Endothelial cell of umbilical vein (primary cell): ENCODE measurements around the gene CNOT9. TPM values are rescaled to one million over a fixed set of nuclear protein-coding genes. Genes with fewer than 3 reads are reported as not detected.
A peak's percentile ranks its signal among the peaks of the same experiment; 100 is the strongest.

Source experiments
- BruUV-seq: library from RNA; stranded (reverse); fragments of 400-500 nt; replicated peaks from 2 replicates; lab custom pipeline; 2021; lab: Mats Ljungman, UMichigan
- CTCF ChIA-PET: fragments of 300-600, 350-600 bp; sonication (Branson Sonifier 250); formaldehyde crosslinking; loops from one replicate; lab custom pipeline; 2021; ENCODE audit warnings: antibody characterized with exemption, inconsistent platforms; lab: Charles Lee
- POLR2A ChIA-PET: fragments of 300-600, 350-600 bp; sonication (Branson Sonifier 250); formaldehyde crosslinking; loops from one replicate; lab custom pipeline; 2021; ENCODE audit warnings: antibody characterized with exemption, inconsistent platforms; lab: Charles Lee
- DNase-seq: peaks from one replicate; pipeline ENCODE4 v3.0.0-alpha.2; 2011; ENCODE audit warnings: low read depth, low spot score
- FAIRE-seq: peaks from 2 replicates; lab custom pipeline; 2011; peaks lifted over from hg19 to GRCh38; lab: Jason Lieb, UNC
- H2AFZ ChIP-seq: 2 replicates; pipeline ENCODE4 v1.6.0; 2012; ENCODE audit warnings: low read depth, low read length, control low read depth, inconsistent platforms
- H3K27ac ChIP-seq: 2 replicates; pipeline ENCODE4 v1.5.1; 2011; ENCODE audit warnings: low read depth, mild to moderate bottlenecking, control low read depth, low read length, moderate library complexity; ENCODE audit not compliant: insufficient read depth
- H3K27me3 ChIP-seq, 2 experiments: 2 replicates each; pipeline versions ENCODE4 v1.6.0 to v1.6.1; 2011; ENCODE audit warnings: low read length in 2 of 2, mixed read lengths in 1 of 2; ENCODE audit not compliant: control insufficient read depth in 2 of 2, insufficient read depth in 2 of 2
- H3K36me3 ChIP-seq, 2 experiments: 2 replicates in 1 of 2; 3 replicates in 1 of 2; pipeline ENCODE4 v1.5.1; 2011; ENCODE audit warnings: low read length in 2 of 2, mild to moderate bottlenecking in 1 of 2, moderate library complexity in 1 of 2; ENCODE audit not compliant: control insufficient read depth in 2 of 2, insufficient read depth in 2 of 2; ENCODE audit errors: extremely low read depth in 1 of 2
- H3K4me1 ChIP-seq: 3 replicates; pipeline ENCODE4 v1.5.1; 2011; ENCODE audit warnings: mild to moderate bottlenecking, low read length; ENCODE audit not compliant: control insufficient read depth, insufficient read depth; ENCODE audit errors: extremely low read depth
- H3K4me2 ChIP-seq: 2 replicates; pipeline ENCODE4 v1.6.1; 2011; ENCODE audit warnings: low read length, control low read depth, mixed read lengths; ENCODE audit not compliant: insufficient read depth
- H3K4me3 ChIP-seq, 3 experiments: fragments of 200-600 bp in 1 of 3; sonication (generic), shearing (Covaris generic) in 1 of 3; replicated peaks in 1 of 3; 2 replicates each; pipeline ENCODE4 v1.5.1; 2011 to 2016; ENCODE audit warnings: control low read depth in 3 of 3, low read length in 3 of 3, mild to moderate bottlenecking in 2 of 3, inconsistent platforms in 1 of 3, low read depth in 1 of 3, moderate library complexity in 1 of 3; ENCODE audit not compliant: insufficient read depth in 1 of 3
- H3K79me2 ChIP-seq: 2 replicates; pipeline ENCODE4 v1.6.0; 2012; ENCODE audit warnings: low read length, inconsistent platforms; ENCODE audit not compliant: control insufficient read depth, insufficient read depth
- H3K9ac ChIP-seq: replicated peaks from 2 replicates; pipeline ENCODE3; 2011; ENCODE audit warnings: low read length, control low read depth; ENCODE audit not compliant: insufficient read depth; ENCODE audit errors: extremely low read depth
- H3K9me1 ChIP-seq: replicated peaks from 3 replicates; pipeline ENCODE4 v1.6.0; 2011; ENCODE audit warnings: mild to moderate bottlenecking, low read length; ENCODE audit not compliant: control insufficient read depth, insufficient read depth; ENCODE audit errors: extremely low read depth
- H3K9me3 ChIP-seq: replicated peaks from 2 replicates; pipeline ENCODE4 v1.5.1; 2012; ENCODE audit warnings: low read length, inconsistent platforms; ENCODE audit not compliant: control insufficient read depth, insufficient read depth
- H4K20me1 ChIP-seq: replicated peaks from 2 replicates; pipeline ENCODE3; 2011; ENCODE audit warnings: mild to moderate bottlenecking, low read length; ENCODE audit not compliant: control insufficient read depth, insufficient read depth; ENCODE audit errors: extremely low read depth
- EZH2 ChIP-seq: IDR thresholded peaks from 2 replicates; pipeline ENCODE4 v1.6.1; 2012; ENCODE audit warnings: borderline replicate concordance, low read depth, mild to moderate bottlenecking, moderate library complexity, low read length, inconsistent platforms; ENCODE audit not compliant: severe bottlenecking
- FOS ChIP-seq: IDR thresholded peaks from 2 replicates; pipeline ENCODE4 v1.6.1; 2011; ENCODE audit warnings: mild to moderate bottlenecking, low read length, moderate library complexity, borderline replicate concordance; ENCODE audit not compliant: insufficient read depth
- GATA2 ChIP-seq: IDR thresholded peaks from 2 replicates; pipeline ENCODE4 v1.7.0; 2011; ENCODE audit warnings: low read depth, mild to moderate bottlenecking, moderate library complexity, mixed read lengths, low read length; ENCODE audit not compliant: insufficient read length, insufficient read depth
- JUN ChIP-seq: IDR thresholded peaks from 2 replicates; pipeline ENCODE4 v1.6.1; 2011; ENCODE audit warnings: borderline replicate concordance, low read depth; ENCODE audit not compliant: insufficient read length, insufficient read depth
- MAX ChIP-seq: IDR thresholded peaks from 2 replicates; pipeline ENCODE4 v1.6.1; 2011; ENCODE audit not compliant: insufficient read depth, insufficient read length
- MYC ChIP-seq: IDR thresholded peaks from one replicate; pipeline ENCODE4 v1.6.1; 2011; ENCODE audit warnings: mild to moderate bottlenecking, low read depth, low read length
- POLR2A ChIP-seq: IDR thresholded peaks from 2 replicates; pipeline ENCODE4 v1.6.1; 2012; ENCODE audit warnings: low read depth, mild to moderate bottlenecking, control low read depth, low read length
- POLR2AphosphoS5 ChIP-seq: IDR thresholded peaks from 2 replicates; pipeline ENCODE4 v1.6.1; 2012; ENCODE audit warnings: low read depth, mild to moderate bottlenecking, control low read depth, low read length, moderate library complexity; ENCODE audit not compliant: insufficient read depth
- dilution Hi-C: fragments of 300-500 bp; cut with MboI; formaldehyde crosslinking; loops from one replicate; pipeline ENCODE4 v1.15.0; 2019; ENCODE audit warnings: low sequenced_read_pairs; ENCODE audit not compliant: extremely low pct_ligation_motif_present
- intact Hi-C: fragments of 100-400 bp; cut with micrococcal nuclease; formaldehyde crosslinking; loops from one replicate; pipeline ENCODE4 v1.10.0; 2022
- polyA plus RNA-seq, 4 experiments: library from polyadenylated mRNA; depleted of rRNA in 3 of 4; stranded (reverse) in 3 of 4; unstranded in 1 of 4; fragments of >200 nt; gene quantifications; 2 replicates each; pipeline versions ENCODE4 v1.2.1 to v1.2.3, GENCODE V29; 2011 to 2012; ENCODE audit warnings: missing spikeins in 1 of 4
- total RNA-seq: library from RNA; stranded (reverse); gene quantifications from 2 replicates; pipeline ENCODE4 v1.2.3, GENCODE V29; 2021

CNOT9 gene
- total and polyA plus RNA-seq, 2 donors (not counting 3 experiments of a cell fraction or from before 2014, with no cell fraction given): 53.2 to 68.9 TPM

GRCh38 chr2:218582076-218582475, 13.4 kb downstream of the CNOT9 start:
- ChIA-PET POLR2A (no interaction called here), CTCF (interaction anchor here (0.6 to 1.1 kb wide), 3 partner anchors 11 to 594 kb away, joined by 3 read pairs; partner anchors contain the start of gene CNPPD1)
- Histone ChIP-seq H3K27me3 (no peaks in the 10 kb centered on the region), H3K4me2 (no peak overlapping the region), H3K4me3 (no peak overlapping the region), H3K9ac (no peak overlapping the region), H4K20me1 (peaks cover 2% of the 10 kb centered on the region), H3K4me1 (peaks cover 5% of the 10 kb centered on the region), H3K36me3 (peaks cover 13 to 18% of the 10 kb centered on the region in 2 experiments), H2AFZ (no peak overlapping the region), H3K9me3 (no peaks in the 10 kb centered on the region), H3K27ac (peak overlapping the region; percentile 27), H3K9me1 (peaks cover 2% of the 10 kb centered on the region), H3K79me2 (peaks cover 25% of the 10 kb centered on the region)
- FAIRE-seq: no peak
- peak; percentile 11 for DNase-seq
- intact Hi-C loops (no loop called here), dilution Hi-C loops (no loop called here)
- peak; percentile 69 for TF ChIP-seq FOS
- TF ChIP-seq GATA2: no peak
- no peak for TF ChIP-seq MAX
- no peak for TF ChIP-seq POLR2AphosphoS5
- TF ChIP-seq EZH2: no peak
- TF ChIP-seq MYC: no peak
- TF ChIP-seq JUN: peak; percentile 47
- TF ChIP-seq POLR2A: no peak
- no TSS peak for BruUV-seq
